Skeletal muscle cell (primary cell): Measurements from ENCODE around the gene COL17A1.

Experiments
- DNase-seq: peaks from one replicate; pipeline ENCODE4 v3.0.0-alpha.2; 2010; ENCODE audit warnings: low read depth
- H3K4me3 ChIP-seq: 2 replicates; pipeline ENCODE4 v1.5.1; 2011; ENCODE audit warnings: low read depth, mild to moderate bottlenecking, control low read depth, low read length, moderate library complexity

The COL17A1 gene

GRCh38 chr10:104057717-104058116 is 28.0 kb downstream of the COL17A1 start:
- H3K4me3 ChIP-seq = no peak overlapping the region
- no peak for DNase-seq

- no peak for DNase-seq
Measured at GRCh38 chr10:104056619-104057273, 28.9 kb downstream of the COL17A1 start.

GRCh38 chr10:104054430-104054829 is 31.2 kb downstream of the COL17A1 start:
- no peak for DNase-seq
- no peak overlapping the region for H3K4me3 ChIP-seq

More at GRCh38 chr10:104056619-104057273, 28.9 kb downstream of the COL17A1 start:
- H3K4me3 ChIP-seq = no peak overlapping the region

GRCh38 chr10:104053201-104053600 is 32.5 kb downstream of the COL17A1 start:
- H3K4me3 ChIP-seq = no peak overlapping the region
- no peak for DNase-seq

GRCh38 chr10:104052431-104052830 is 33.2 kb downstream of the COL17A1 start:
- no peak overlapping the region for H3K4me3 ChIP-seq
- no peak for DNase-seq

- peak; percentile 14 for DNase-seq
- no peak overlapping the region for H3K4me3 ChIP-seq
Measured at GRCh38 chr10:104049504-104050250, 36.0 kb downstream of the COL17A1 start.

- no peak overlapping the region for H3K4me3 ChIP-seq
- DNase-seq = no peak
Measured at GRCh38 chr10:104046651-104047050, 39.0 kb downstream of the COL17A1 start.

GRCh38 chr10:104045151-104046089 is 40.3 kb downstream of the COL17A1 start:
- peak; percentile 33 for DNase-seq

GRCh38 chr10:104043854-104044253 is 41.8 kb downstream of the COL17A1 start:
- DNase-seq = no peak
- H3K4me3 ChIP-seq = no peak overlapping the region

More at GRCh38 chr10:104045151-104046089, 40.3 kb downstream of the COL17A1 start:
- H3K4me3 ChIP-seq = no peak overlapping the region

GRCh38 chr10:104043185-104043830 is 42.4 kb downstream of the COL17A1 start:
- no peak overlapping the region for H3K4me3 ChIP-seq
- no peak for DNase-seq

- no peak overlapping the region for H3K4me3 ChIP-seq
- DNase-seq = no peak
Measured at GRCh38 chr10:104041891-104042535, 43.7 kb downstream of the COL17A1 start.

- H3K4me3 ChIP-seq = no peak overlapping the region
Measured at GRCh38 chr10:104040862-104041789, 44.6 kb downstream of the COL17A1 start.

GRCh38 chr10:104040382-104040781 is 45.3 kb downstream of the COL17A1 start:
- no peak overlapping the region for H3K4me3 ChIP-seq
- DNase-seq = no peak

More at GRCh38 chr10:104040862-104041789, 44.6 kb downstream of the COL17A1 start:
- no peak for DNase-seq

- no peak for DNase-seq
- H3K4me3 ChIP-seq = no peak overlapping the region
Measured at GRCh38 chr10:104038958-104039752, 46.5 kb downstream of the COL17A1 start.

- DNase-seq = no peak
- no peak overlapping the region for H3K4me3 ChIP-seq
Measured at GRCh38 chr10:104038537-104038936, 47.1 kb downstream of the COL17A1 start.

GRCh38 chr10:104037261-104037951 is 48.3 kb downstream of the COL17A1 start:
- no peak for DNase-seq

More at GRCh38 chr10:104037261-104037951, 48.3 kb downstream of the COL17A1 start:
- H3K4me3 ChIP-seq = no peak overlapping the region
